ENCODE results near the gene MUC5AC. TPM values are rescaled to one million over a fixed set of nuclear protein-coding genes. Genes with fewer than 3 reads are reported as not detected.
"Not testable (repeated sequence)": the region's sequence is repeated elsewhere in the genome, so short reads cannot be mapped to it uniquely, and the experiment has no call there.

MUC5AC gene
- total and polyA plus RNA-seq, 12 donors = under 0.01 TPM; not detected in 9

DNA sequence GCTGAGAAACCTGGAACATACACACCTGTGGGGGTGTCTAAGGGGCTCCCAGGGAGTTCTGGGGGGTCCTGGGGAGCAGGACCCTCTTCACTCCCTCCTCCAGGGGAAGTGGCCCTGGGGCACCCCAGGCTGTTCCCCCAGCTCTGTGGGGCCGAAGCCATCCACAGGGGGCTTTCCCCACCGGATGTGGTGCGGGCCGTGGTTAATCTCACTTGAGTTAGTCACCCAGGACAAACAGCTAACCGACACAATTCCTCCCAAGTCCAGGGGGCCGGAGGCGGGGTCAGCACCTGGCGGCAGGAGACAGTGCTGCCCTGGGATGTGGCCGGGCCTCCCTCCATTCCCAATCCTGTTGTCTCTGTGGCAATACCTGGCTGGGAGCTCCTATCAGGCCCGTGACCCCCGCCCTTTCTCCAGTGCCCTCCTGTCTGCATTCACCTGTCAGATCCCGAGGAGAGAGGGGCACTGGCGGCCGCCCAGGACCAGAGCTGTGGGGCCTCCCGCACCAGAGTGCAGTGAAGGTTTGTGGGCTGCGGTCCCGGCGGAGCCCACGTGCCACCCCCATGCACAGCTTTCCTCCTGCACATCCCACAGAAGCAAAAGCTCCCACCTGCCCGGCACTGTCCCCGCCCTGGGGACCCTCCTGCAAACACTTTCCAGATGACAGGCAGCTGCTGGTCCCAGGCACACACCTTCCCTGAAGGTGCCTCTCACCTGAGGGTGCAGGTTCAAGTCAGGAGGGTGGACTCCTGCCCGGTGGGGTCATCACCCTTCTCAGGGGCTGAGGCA, 5.2 kb upstream of the MUC5AC start:
- peak in 2 of 7 donors; percentile 12 to 43 for DNase-seq
- 65 to 77% (median 72%) methylated on average over 18 to 22 of the region's 22 CpGs for WGBS, 4 donors
- H3K9me3 ChIP-seq (replicated peaks in 1 of 3) = no peaks in the 10 kb centered on the region

DNA sequence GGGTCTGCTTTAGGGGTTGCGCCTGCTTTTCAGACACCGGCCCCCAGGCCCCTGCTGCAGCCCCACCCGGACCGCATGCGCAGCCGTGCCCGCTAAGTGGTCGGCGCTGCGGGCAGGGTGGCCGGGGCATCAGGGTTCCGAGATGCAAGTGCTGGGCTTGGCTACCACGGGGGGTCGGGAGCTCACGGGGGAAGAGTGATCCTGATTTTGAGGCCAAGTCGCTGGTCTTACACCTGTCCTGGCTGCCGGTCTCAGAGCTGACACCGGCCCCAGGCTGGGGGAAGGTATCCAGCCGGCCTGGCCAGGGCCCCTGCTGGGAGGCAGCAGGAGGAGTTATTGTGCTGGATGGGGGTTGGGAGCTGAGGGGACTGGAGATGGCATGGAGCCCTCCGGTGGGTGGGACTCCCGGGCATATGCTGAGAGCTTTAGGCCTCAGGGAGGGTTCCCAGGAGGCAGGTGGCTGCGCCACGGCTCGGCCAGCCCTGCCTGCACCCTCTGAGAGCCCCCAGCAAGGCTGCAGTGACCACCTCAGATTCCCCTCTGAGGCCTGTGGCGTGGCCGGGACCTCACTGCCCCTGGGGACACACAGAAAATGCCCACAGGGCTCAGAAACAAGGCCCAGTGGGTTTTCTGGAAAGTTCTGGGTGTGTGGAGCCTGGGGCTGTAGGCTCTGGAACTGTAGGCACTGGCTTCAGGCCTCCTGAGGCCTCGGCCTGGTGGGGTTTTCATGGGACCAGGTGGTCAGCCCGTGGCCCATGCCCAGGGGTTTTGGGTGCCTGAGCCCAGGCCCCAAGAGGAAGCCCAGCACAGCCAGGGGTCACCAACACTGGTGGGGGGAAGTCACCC, 4.4 kb upstream of the MUC5AC start:
- peak in 3 of 7 donors; percentile 14 to 37 (median 20) for DNase-seq
- no peak for TF ChIP-seq POLR2A (IDR thresholded peaks at IDR 0.05)
- TF ChIP-seq, protein P1, sequence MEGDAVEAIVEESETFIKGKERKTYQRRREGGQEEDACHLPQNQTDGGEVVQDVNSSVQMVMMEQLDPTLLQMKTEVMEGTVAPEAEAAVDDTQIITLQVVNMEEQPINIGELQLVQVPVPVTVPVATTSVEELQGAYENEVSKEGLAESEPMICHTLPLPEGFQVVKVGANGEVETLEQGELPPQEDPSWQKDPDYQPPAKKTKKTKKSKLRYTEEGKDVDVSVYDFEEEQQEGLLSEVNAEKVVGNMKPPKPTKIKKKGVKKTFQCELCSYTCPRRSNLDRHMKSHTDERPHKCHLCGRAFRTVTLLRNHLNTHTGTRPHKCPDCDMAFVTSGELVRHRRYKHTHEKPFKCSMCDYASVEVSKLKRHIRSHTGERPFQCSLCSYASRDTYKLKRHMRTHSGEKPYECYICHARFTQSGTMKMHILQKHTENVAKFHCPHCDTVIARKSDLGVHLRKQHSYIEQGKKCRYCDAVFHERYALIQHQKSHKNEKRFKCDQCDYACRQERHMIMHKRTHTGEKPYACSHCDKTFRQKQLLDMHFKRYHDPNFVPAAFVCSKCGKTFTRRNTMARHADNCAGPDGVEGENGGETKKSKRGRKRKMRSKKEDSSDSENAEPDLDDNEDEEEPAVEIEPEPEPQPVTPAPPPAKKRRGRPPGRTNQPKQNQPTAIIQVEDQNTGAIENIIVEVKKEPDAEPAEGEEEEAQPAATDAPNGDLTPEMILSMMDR (IDR thresholded peaks at IDR 0.05) = no peak
- peak overlapping the region in 4 of 5 donors; percentile 17 to 68 (median 63) for H3K27ac ChIP-seq
- no peaks in the 10 kb centered on the region for H3K36me3 ChIP-seq (replicated peaks in 1 of 2)
- no peaks in the 10 kb centered on the region for H3K4me1 ChIP-seq (replicated peaks in 1 of 2)
- no peaks in the 10 kb centered on the region for H3K9me3 ChIP-seq (replicated peaks in 1 of 3)
- no peaks in the 10 kb centered on the region for H3K27me3 ChIP-seq
- H3K4me3 ChIP-seq = no peak overlapping the region
- intact Hi-C loops (cut with DNase I) = no loop called here
- 89 to 94% (median 92%) methylated on average over 12 to 28 of the region's 28 CpGs for WGBS, 4 donors

More for the DNA sequence above, 5.2 kb upstream of the MUC5AC start:
- intact Hi-C loops (cut with DNase I) = no loop called here
- no peaks in the 10 kb centered on the region for H3K27me3 ChIP-seq
- no peaks in the 10 kb centered on the region for H3K4me1 ChIP-seq (replicated peaks in 1 of 2)
- H3K27ac ChIP-seq = no peak overlapping the region
- TF ChIP-seq POLR2A (IDR thresholded peaks at IDR 0.05) = no peak
- TF ChIP-seq, protein P1 (IDR thresholded peaks at IDR 0.05) = no peak
- H3K36me3 ChIP-seq (replicated peaks in 1 of 2) = no peaks in the 10 kb centered on the region
- H3K4me3 ChIP-seq = no peak overlapping the region

DNA sequence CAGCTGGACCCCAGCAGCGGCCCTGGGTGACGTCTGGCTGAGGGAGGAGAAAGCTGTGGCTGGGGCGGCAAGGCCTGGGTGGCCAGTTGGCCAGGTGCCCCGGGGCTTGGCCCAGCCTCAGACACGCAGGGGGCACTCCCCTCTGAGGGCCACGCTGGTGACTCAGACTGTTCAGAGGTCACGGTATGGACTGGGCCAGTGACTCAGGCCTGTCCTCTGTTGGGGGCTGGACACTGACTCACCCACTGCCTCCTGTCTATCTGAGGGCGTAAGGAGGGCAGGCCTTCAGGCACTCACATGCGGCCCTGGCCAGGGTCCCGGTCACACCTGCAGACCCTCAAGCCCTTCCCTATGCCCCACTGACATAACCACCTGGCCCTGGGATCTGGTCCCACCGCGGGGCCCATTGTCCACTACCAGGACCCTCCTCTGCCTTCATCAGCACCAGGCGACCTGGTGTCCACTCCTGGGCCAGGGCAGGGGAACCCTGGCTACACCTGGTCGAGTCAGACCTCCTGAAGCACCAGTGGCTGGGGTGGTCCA, 3.7 kb upstream of the MUC5AC start:
- H3K9me3 ChIP-seq (replicated peaks in 1 of 3) = no peaks in the 10 kb centered on the region
- no peak for TF ChIP-seq POLR2A (IDR thresholded peaks at IDR 0.05)
- TF ChIP-seq, protein P1 (IDR thresholded peaks at IDR 0.05) = no peak
- peak; percentile 91 to 97 (median 96) for DNase-seq
- H3K4me3 ChIP-seq = no peak overlapping the region
- no peaks in the 10 kb centered on the region for H3K36me3 ChIP-seq (replicated peaks in 1 of 2)
- 54 to 100% (median 65%) methylated on average over 4 to 14 of the region's 14 CpGs for WGBS, 4 donors
- no peaks in the 10 kb centered on the region for H3K27me3 ChIP-seq
- intact Hi-C loops (cut with DNase I) = no loop called here
- H3K27ac ChIP-seq = peak overlapping the region in 4 of 5 donors; percentile 17 to 68 (median 63)
- H3K4me1 ChIP-seq (replicated peaks in 1 of 2) = no peaks in the 10 kb centered on the region

DNA sequence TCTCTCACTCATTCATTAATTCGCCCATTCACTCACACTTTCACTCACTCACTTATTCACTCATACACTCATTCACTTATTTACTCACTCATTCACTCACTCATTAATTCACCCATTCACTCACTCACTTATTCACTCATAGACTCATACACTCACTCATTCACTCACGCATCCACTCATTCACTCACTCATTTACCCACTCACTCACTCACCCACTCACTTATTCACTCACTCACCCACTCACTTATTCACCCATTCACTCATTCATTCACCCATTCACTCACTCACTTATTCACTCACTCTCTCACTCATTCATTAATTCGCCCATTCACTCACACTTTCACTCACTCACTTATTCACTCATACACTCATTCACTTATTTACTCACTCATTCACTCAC, 3.1 kb upstream of the MUC5AC start:
- H3K4me3 ChIP-seq; H3K36me3 ChIP-seq (replicated peaks in 1 of 2); H3K27ac ChIP-seq; H3K27me3 ChIP-seq; DNase-seq; H3K4me1 ChIP-seq (replicated peaks in 1 of 2); intact Hi-C loops (cut with DNase I); H3K9me3 ChIP-seq (replicated peaks in 1 of 3): not testable (repeated sequence)
- WGBS, 4 donors = 100% methylated on average over 1 to 3 of the region's 3 CpGs; no CpG with 5 or more reads in 2 of the 4 donors

Data from adrenal gland (tissue), 12 donors.